ENCODE measurements around the gene ASCL2. TPM values are rescaled to one million over a fixed set of nuclear protein-coding genes. Genes with fewer than 3 reads are reported as not detected.

The ASCL2 gene
- total and polyA plus RNA-seq, 2 of the 4 experiments (the other 2 are of a cell fraction): not detected

DNA sequence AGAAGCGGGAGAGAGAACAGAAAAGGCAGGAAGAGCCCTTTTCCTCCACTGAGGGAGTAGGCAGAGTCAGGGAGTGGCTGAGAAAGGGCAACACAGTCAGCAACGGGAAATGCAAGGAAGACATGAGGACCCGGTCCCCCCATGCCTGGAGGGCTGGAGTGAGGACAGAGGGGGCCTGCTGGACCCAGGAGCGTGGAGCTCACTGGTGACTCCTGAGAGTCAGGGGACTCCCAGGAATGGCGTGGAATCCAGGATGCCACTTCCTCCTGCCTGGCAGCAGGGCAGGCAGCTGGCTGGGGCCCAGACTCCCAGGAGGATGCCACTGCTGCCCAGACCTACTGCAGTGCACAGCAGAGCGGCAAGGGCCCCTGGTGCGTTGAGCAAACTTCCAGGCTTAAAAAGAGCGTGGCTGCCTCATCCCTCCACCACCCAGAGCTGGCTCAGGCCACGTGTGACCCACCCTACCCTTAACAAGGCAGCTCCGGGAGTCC is 20.0 kb upstream of the ASCL2 start:
- Histone ChIP-seq H3K9me3 (ENCODE audit: control insufficient read depth, insufficient read depth, low read length) (no peaks in the 10 kb centered on the region), H4K91ac (ENCODE audit: insufficient read depth, low read depth, low read length) (no peak overlapping the region), H3K79me1 (ENCODE audit: low read depth in 1 of 2, low read length in 2 of 2) (no peaks in the 10 kb centered on the region), H4K20me1 (ENCODE audit: insufficient read depth, low read length) (no peaks in the 10 kb centered on the region), H2BK20ac (ENCODE audit: low read depth, low read length) (no peak overlapping the region), H2BK15ac (ENCODE audit: low read depth, low read length) (no peak overlapping the region), H2AK9ac (replicated peaks; ENCODE audit: low read depth, low read length, poor library complexity) (peak overlapping the region; percentile 28), H3K4ac (ENCODE audit: low read depth, low read length) (no peak overlapping the region), H2BK5ac (ENCODE audit: low read depth, low read length, poor library complexity, severe bottlenecking) (no peak overlapping the region), H2AFZ (replicated peaks; ENCODE audit: low read length, poor library complexity) (no peak overlapping the region), H3K56ac (ENCODE audit: extremely low read depth, insufficient read depth, low read length) (no peak overlapping the region), H3K4me2 (ENCODE audit: low read depth, low read length) (no peak overlapping the region), H2BK120ac (ENCODE audit: low read depth, low read length) (no peak overlapping the region), H3K36me3 (ENCODE audit: control insufficient read depth, insufficient read depth, low read length) (no peaks in the 10 kb centered on the region), H3K14ac (replicated peaks; ENCODE audit: low read depth, low read length) (no peak overlapping the region), H3K18ac (ENCODE audit: low read depth, low read length) (no peak overlapping the region), H3K23ac (ENCODE audit: low read depth, low read length) (no peak overlapping the region), H2AK5ac (ENCODE audit: low read depth, low read length) (no peak overlapping the region), H3K4me1 (ENCODE audit: control insufficient read depth, insufficient read depth, low read length) (no peaks in the 10 kb centered on the region), H4K8ac (ENCODE audit: low read depth in 2 of 2, low read length in 2 of 2) (no peak overlapping the region), H3K27me3 (ENCODE audit: control insufficient read depth, insufficient read depth, low read length) (peaks cover 47% of the 10 kb centered on the region), H4K5ac (ENCODE audit: low read depth, low read length) (no peak overlapping the region), H3K9me1 (ENCODE audit: insufficient read depth, low read length) (no peaks in the 10 kb centered on the region), H3K27ac (ENCODE audit: insufficient read depth, low read length) (no peak overlapping the region), H3K9ac (ENCODE audit: low read depth, low read length) (no peak overlapping the region), H3K4me3 (ENCODE audit: insufficient read depth, low read depth, low read length) (no peak overlapping the region)
- no TSS peak for BruUV-seq (replicated peaks)
- in situ Hi-C loops (cut with MboI; ENCODE audit: low sequenced_read_pairs) (no loop called here), dilution Hi-C loops (cut with HindIII; ENCODE audit: low sequenced_read_pairs, unreplicated experiment) (no loop called here), intact Hi-C loops (cut with micrococcal nuclease) (no loop called here)
- no peak for TF ChIP-seq NFE2L2 (IDR thresholded peaks at IDR 0.05; ENCODE audit: low read depth, low read length)
- TF ChIP-seq FOS (IDR thresholded peaks at IDR 0.05; ENCODE audit: low read depth, low read length): no peak
- no peak for TF ChIP-seq RCOR1 (IDR thresholded peaks at IDR 0.05; ENCODE audit: insufficient replicate concordance, low read length)
- TF ChIP-seq MXI1 (IDR thresholded peaks at IDR 0.05; ENCODE audit: borderline replicate concordance, low read depth, low read length): no peak
- TF ChIP-seq SMC3 (IDR thresholded peaks at IDR 0.05; ENCODE audit: low read depth, low read length): no peak
- no peak for TF ChIP-seq POLR2A (IDR thresholded peaks at IDR 0.05; ENCODE audit: low read depth, low read length)
- TF ChIP-seq MAFK (IDR thresholded peaks at IDR 0.05; ENCODE audit: low read depth, low read length): no peak
- no peak for TF ChIP-seq MAZ (IDR thresholded peaks at IDR 0.05; ENCODE audit: borderline replicate concordance, low read depth, low read length)
- no peak for TF ChIP-seq CHD1 (IDR thresholded peaks at IDR 0.05; ENCODE audit: low read depth, low read length)
- TF ChIP-seq, protein P1, sequence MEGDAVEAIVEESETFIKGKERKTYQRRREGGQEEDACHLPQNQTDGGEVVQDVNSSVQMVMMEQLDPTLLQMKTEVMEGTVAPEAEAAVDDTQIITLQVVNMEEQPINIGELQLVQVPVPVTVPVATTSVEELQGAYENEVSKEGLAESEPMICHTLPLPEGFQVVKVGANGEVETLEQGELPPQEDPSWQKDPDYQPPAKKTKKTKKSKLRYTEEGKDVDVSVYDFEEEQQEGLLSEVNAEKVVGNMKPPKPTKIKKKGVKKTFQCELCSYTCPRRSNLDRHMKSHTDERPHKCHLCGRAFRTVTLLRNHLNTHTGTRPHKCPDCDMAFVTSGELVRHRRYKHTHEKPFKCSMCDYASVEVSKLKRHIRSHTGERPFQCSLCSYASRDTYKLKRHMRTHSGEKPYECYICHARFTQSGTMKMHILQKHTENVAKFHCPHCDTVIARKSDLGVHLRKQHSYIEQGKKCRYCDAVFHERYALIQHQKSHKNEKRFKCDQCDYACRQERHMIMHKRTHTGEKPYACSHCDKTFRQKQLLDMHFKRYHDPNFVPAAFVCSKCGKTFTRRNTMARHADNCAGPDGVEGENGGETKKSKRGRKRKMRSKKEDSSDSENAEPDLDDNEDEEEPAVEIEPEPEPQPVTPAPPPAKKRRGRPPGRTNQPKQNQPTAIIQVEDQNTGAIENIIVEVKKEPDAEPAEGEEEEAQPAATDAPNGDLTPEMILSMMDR (conservative IDR thresholded peaks at IDR 0.05; ENCODE audit: low read depth, low read length): no peak
- ChIA-PET CTCF (no interaction called here), POLR2A (ENCODE audit: unreplicated experiment) (no interaction called here)
- 13% methylated on average over 4 of the region's 10 CpGs; no CpG with 5 or more reads in 1 of the 2 experiments for WGBS, 2 experiments (ENCODE audit: extremely low coverage in 2 of 2, insufficient read length in 1 of 2)
- DNase-seq: no peak
- no peak for ATAC-seq (ENCODE audit: low read depth)

Data from IMR-90 (cell line).